ENCODE data around the gene MOB3B. TPM values are rescaled to one million over a fixed set of nuclear protein-coding genes. Genes with fewer than 3 reads are reported as not detected.
"Not testable (repeated sequence)": the region's sequence is repeated elsewhere in the genome, so short reads cannot be mapped to it uniquely, and the experiment has no call there.

The MOB3B gene
- polyA plus RNA-seq, 2 donors = 2.0 to 2.5 TPM

DNA sequence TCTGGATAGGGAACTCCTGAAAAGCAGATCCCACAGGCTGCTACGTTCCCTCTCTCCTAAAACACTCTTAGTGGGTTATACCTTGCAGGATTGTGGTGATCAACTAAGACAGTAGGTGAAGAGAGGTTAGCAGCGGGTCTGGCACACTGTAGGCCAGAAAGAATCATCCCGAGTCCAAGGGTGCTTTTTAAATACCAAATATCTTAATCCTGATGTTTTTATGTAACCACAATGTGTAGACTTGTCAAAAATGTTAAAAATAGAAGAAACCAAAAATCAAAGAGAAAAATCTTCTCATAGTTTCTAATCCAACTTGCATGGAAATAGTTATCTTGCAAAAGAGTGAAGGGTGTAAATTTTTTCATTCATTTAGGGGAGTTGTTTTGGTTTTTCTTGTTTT lies 57.8 kb downstream of the MOB3B start:
- Histone ChIP-seq H3K27ac (ENCODE audit: low read depth in 2 of 2, low read length in 1 of 2) (peak overlapping the region in 1 of 2 donors; percentile 15), H3K27me3 (ENCODE audit: control insufficient read depth in 1 of 2, insufficient read depth in 2 of 2, low read length in 2 of 2) (no peaks in the 10 kb centered on the region), H3K4me3 (ENCODE audit: low read depth in 1 of 2, low read length in 2 of 2) (no peak overlapping the region), H3K4me1 (ENCODE audit: control insufficient read depth in 2 of 2, insufficient read depth in 2 of 2, low read length in 1 of 2) (peaks cover 4% of the 10 kb centered on the region in 2 donors), H3K9me3 (ENCODE audit: control insufficient read depth in 2 of 2, insufficient read depth in 1 of 2, low read depth in 1 of 2, low read length in 1 of 2) (no peaks in the 10 kb centered on the region), H3K36me3 (ENCODE audit: control insufficient read depth in 2 of 2, insufficient read depth in 2 of 2, low read length in 1 of 2) (no peaks in the 10 kb centered on the region)
- 53 to 76% methylated on average over 3 of the region's 3 CpGs for WGBS, 2 donors

DNA sequence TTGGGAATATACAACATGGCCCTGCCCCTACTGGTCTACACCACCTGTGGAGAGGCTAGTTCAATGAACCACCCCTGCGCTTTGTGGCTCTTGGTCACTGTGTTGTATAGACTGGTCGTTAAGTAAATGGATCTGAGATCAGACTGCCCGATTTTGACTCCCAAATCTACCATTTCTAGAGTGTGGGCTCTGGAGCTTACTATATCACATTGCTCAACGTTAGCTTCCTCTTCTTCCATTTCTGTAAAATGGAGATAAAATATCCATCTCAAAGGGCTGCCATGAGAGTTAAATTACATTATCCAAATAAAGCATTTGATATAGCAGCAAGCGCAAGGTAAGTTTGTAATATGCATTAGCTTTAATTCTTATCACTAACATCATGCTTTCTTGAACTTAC lies 58.2 kb downstream of the MOB3B start:
- Histone ChIP-seq H3K9me3 (ENCODE audit: control insufficient read depth in 2 of 2, insufficient read depth in 1 of 2, low read depth in 1 of 2, low read length in 1 of 2) (no peaks in the 10 kb centered on the region), H3K36me3 (ENCODE audit: control insufficient read depth in 2 of 2, insufficient read depth in 2 of 2, low read length in 1 of 2) (no peaks in the 10 kb centered on the region), H3K27me3 (ENCODE audit: control insufficient read depth in 1 of 2, insufficient read depth in 2 of 2, low read length in 2 of 2) (no peaks in the 10 kb centered on the region), H3K27ac (ENCODE audit: low read depth in 2 of 2, low read length in 1 of 2) (no peak overlapping the region), H3K4me1 (ENCODE audit: control insufficient read depth in 2 of 2, insufficient read depth in 2 of 2, low read length in 1 of 2) (peaks cover 4% of the 10 kb centered on the region in 2 donors), H3K4me3 (ENCODE audit: low read depth in 1 of 2, low read length in 2 of 2) (no peak overlapping the region)
- 83 to 92% methylated on average over 5 of the region's 5 CpGs for WGBS, 2 donors

DNA sequence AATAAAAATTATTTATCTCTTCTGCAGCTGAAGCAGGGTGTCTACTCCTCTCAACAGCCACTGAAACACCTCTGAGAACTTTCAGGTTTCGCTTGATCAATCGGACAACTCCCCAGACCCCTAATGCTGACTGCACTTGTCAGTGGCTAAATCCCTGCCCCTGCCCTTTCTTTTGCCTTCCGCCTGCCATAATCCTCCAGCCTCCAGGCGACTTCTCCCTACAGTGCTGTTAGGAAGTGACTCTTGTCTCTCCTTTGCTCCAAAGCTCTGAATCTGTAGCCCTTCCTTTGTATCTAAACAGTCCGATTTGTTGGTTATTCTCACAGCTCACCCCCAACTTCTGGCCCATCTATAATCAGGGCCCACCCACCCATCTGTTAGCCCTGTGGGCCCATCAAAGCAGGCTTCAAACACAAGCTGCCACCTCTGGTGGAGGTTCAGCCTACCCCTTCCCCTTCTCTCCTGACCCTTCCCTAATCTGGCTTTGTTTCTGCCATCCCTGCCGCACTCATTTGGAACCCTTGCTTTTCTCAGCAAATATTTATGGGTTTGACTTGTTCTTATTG lies 59.2 kb downstream of the MOB3B start:
- H3K4me1 ChIP-seq (ENCODE audit: control insufficient read depth in 2 of 2, insufficient read depth in 2 of 2, low read length in 1 of 2) = peaks cover 4% of the 10 kb centered on the region in 2 donors
- WGBS, 2 donors = 94 to 99% methylated on average over 6 of the region's 6 CpGs
- no peaks in the 10 kb centered on the region for H3K36me3 ChIP-seq (ENCODE audit: control insufficient read depth in 2 of 2, insufficient read depth in 2 of 2, low read length in 1 of 2)
- no peak overlapping the region for H3K4me3 ChIP-seq (ENCODE audit: low read depth in 1 of 2, low read length in 2 of 2)
- H3K27ac ChIP-seq (ENCODE audit: low read depth in 2 of 2, low read length in 1 of 2) = no peak overlapping the region
- no peaks in the 10 kb centered on the region for H3K27me3 ChIP-seq (ENCODE audit: control insufficient read depth in 1 of 2, insufficient read depth in 2 of 2, low read length in 2 of 2)
- H3K9me3 ChIP-seq (ENCODE audit: control insufficient read depth in 2 of 2, insufficient read depth in 1 of 2, low read depth in 1 of 2, low read length in 1 of 2) = no peaks in the 10 kb centered on the region

DNA sequence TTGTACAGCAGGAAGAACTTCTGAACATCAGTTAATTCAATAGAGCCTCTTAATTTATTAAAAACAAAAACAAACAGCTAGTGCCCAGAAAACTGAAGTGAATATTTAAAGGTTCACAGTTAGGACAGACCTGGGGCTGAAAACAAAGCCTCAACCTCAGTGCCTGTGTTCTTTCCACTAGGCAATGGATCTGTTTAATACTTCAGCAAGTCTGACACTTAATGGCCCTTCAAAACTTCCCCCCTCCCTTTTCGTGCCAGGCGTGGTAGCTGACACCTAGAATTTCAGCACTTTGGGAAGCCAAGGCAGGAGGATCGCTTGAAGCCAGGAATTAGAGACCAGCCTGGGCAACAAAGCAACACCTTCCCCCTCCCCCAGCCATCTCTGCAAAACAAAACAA lies 60.1 kb downstream of the MOB3B start:
- no peaks in the 10 kb centered on the region for H3K27me3 ChIP-seq (ENCODE audit: control insufficient read depth in 1 of 2, insufficient read depth in 2 of 2, low read length in 2 of 2)
- H3K27ac ChIP-seq (ENCODE audit: low read depth in 2 of 2, low read length in 1 of 2) = no peak overlapping the region
- WGBS, 2 donors = 89 to 95% methylated on average over 3 of the region's 3 CpGs
- H3K36me3 ChIP-seq (ENCODE audit: control insufficient read depth in 2 of 2, insufficient read depth in 2 of 2, low read length in 1 of 2) = no peaks in the 10 kb centered on the region
- no peak overlapping the region for H3K4me3 ChIP-seq (ENCODE audit: low read depth in 1 of 2, low read length in 2 of 2)
- no peaks in the 10 kb centered on the region for H3K9me3 ChIP-seq (ENCODE audit: control insufficient read depth in 2 of 2, insufficient read depth in 1 of 2, low read depth in 1 of 2, low read length in 1 of 2)
- H3K4me1 ChIP-seq (ENCODE audit: control insufficient read depth in 2 of 2, insufficient read depth in 2 of 2, low read length in 1 of 2) = peaks cover 4% of the 10 kb centered on the region in 2 donors

DNA sequence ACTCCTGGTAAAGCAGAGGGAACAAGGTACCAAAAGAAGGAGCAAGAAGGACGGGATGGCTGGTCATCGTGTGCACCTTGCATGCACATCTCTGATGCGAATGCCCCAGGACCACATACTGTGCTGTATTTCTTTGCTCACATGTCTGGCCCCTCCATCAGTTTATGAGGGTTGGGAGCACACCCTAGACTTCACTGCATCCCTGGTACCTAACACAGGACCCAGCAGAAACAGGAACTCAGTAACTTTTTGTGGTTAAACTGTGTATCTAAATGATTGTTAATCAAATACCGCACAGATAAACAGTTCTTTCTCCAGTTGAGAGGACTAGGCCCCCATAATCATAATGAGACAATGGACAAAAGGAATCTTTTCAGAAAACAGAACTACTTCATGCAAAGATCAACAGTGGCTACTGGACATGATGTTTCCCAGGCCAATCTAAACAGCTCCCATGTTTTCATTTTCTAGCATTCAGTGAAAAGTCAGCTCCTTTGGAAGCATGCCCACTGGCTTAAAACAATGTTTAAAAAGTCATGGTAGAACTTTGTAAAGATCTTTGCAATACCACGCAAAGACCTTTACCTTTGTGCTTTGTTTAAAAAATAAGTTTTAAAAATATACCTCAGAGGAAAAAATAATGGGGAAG lies 61.0 kb downstream of the MOB3B start:
- Histone ChIP-seq H3K4me3 (ENCODE audit: low read depth in 1 of 2, low read length in 2 of 2) (no peak overlapping the region), H3K27me3 (ENCODE audit: control insufficient read depth in 1 of 2, insufficient read depth in 2 of 2, low read length in 2 of 2) (no peaks in the 10 kb centered on the region), H3K27ac (ENCODE audit: low read depth in 2 of 2, low read length in 1 of 2) (no peak overlapping the region), H3K36me3 (ENCODE audit: control insufficient read depth in 2 of 2, insufficient read depth in 2 of 2, low read length in 1 of 2) (no peaks in the 10 kb centered on the region), H3K4me1 (ENCODE audit: control insufficient read depth in 2 of 2, insufficient read depth in 2 of 2, low read length in 1 of 2) (peaks cover 4% of the 10 kb centered on the region in 2 donors), H3K9me3 (ENCODE audit: control insufficient read depth in 2 of 2, insufficient read depth in 1 of 2, low read depth in 1 of 2, low read length in 1 of 2) (no peaks in the 10 kb centered on the region)
- 81% methylated on average over 5 of the region's 5 CpGs for WGBS, 2 donors

DNA sequence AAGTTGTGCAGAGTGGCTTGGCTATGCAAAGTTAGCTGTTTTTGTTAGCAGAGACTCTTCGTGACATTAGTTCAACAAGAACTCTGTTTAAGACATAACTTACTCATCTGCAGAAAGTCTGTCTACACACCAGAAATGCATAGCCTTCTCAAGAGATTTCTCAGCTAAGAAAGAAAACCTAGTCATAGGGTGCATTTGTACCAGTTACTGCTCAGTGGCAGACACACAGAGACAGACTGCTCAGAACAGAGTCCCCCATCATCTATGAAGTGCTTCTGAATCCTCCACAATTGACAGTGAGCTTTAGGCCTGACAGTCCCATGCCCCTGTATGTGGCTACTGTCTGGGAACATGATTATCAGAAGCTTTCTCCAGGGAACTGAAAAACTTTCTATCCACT lies 61.6 kb downstream of the MOB3B start:
- WGBS, 2 donors = 74 to 93% methylated on average over 1 of the region's 1 CpG

DNA sequence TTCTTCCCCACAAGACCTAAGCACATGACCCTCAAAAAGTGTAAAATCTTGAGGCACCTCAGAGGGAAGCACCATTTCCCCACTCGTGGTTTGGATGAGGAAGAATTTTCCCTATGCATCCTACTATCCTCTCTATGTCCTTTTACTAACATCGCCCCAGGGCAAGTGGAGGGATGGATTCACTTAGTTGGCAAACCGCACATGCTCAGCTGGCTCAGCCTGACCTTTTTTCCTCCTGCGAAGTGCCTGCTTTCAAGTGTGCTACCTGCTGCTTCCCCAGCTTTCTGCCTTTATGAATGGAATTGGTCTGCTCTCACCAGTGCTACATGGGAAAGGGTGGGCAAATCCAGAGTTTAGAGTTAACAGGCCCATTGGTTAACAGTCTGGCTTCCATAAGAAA lies 62.1 kb downstream of the MOB3B start:
- H3K4me1 ChIP-seq (ENCODE audit: control insufficient read depth in 2 of 2, insufficient read depth in 2 of 2, low read length in 1 of 2) = no peaks in the 10 kb centered on the region
- H3K9me3 ChIP-seq (ENCODE audit: control insufficient read depth in 2 of 2, insufficient read depth in 1 of 2, low read depth in 1 of 2, low read length in 1 of 2) = no peaks in the 10 kb centered on the region
- no peak overlapping the region for H3K4me3 ChIP-seq (ENCODE audit: low read depth in 1 of 2, low read length in 2 of 2)
- no peaks in the 10 kb centered on the region for H3K36me3 ChIP-seq (ENCODE audit: control insufficient read depth in 2 of 2, insufficient read depth in 2 of 2, low read length in 1 of 2)
- WGBS, 2 donors = 68 to 80% methylated on average over 4 of the region's 4 CpGs
- no peaks in the 10 kb centered on the region for H3K27me3 ChIP-seq (ENCODE audit: control insufficient read depth in 1 of 2, insufficient read depth in 2 of 2, low read length in 2 of 2)
- no peak overlapping the region for H3K27ac ChIP-seq (ENCODE audit: low read depth in 2 of 2, low read length in 1 of 2)

More for the DNA sequence above, 61.6 kb downstream of the MOB3B start:
- Histone ChIP-seq H3K4me3 (ENCODE audit: low read depth in 1 of 2, low read length in 2 of 2) (no peak overlapping the region), H3K27ac (ENCODE audit: low read depth in 2 of 2, low read length in 1 of 2) (no peak overlapping the region), H3K27me3 (ENCODE audit: control insufficient read depth in 1 of 2, insufficient read depth in 2 of 2, low read length in 2 of 2) (no peaks in the 10 kb centered on the region), H3K9me3 (ENCODE audit: control insufficient read depth in 2 of 2, insufficient read depth in 1 of 2, low read depth in 1 of 2, low read length in 1 of 2) (no peaks in the 10 kb centered on the region), H3K4me1 (ENCODE audit: control insufficient read depth in 2 of 2, insufficient read depth in 2 of 2, low read length in 1 of 2) (no peaks in the 10 kb centered on the region), H3K36me3 (ENCODE audit: control insufficient read depth in 2 of 2, insufficient read depth in 2 of 2, low read length in 1 of 2) (no peaks in the 10 kb centered on the region)

DNA sequence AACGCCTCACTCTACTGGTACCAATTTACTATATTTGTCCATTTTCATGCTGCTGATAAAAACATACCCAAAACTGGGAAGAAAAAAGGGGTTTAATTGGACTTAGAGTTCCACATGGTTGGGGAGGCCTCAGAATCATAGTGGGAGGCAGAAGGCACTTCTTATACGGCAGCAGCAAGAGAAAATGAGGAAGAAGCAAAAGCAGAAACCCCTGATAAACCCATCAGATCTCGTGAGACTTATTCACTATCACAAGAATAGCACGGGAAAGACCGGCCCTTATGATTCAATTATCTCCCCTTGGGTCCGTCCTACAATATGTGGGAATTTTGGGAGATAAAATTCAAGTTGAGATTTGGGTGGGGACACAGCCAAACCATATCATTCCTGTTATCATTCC lies 63.1 kb downstream of the MOB3B start:
- H3K4me1 ChIP-seq (ENCODE audit: control insufficient read depth in 2 of 2, insufficient read depth in 2 of 2, low read length in 1 of 2); H3K36me3 ChIP-seq (ENCODE audit: control insufficient read depth in 2 of 2, insufficient read depth in 2 of 2, low read length in 1 of 2); H3K9me3 ChIP-seq (ENCODE audit: control insufficient read depth in 2 of 2, insufficient read depth in 1 of 2, low read depth in 1 of 2, low read length in 1 of 2); H3K4me3 ChIP-seq (ENCODE audit: low read depth in 1 of 2, low read length in 2 of 2); H3K27ac ChIP-seq (ENCODE audit: low read depth in 2 of 2, low read length in 1 of 2); H3K27me3 ChIP-seq (ENCODE audit: control insufficient read depth in 1 of 2, insufficient read depth in 2 of 2, low read length in 2 of 2): not testable (repeated sequence)
- WGBS, 2 donors = 82 to 85% methylated on average over 6 of the region's 6 CpGs

DNA sequence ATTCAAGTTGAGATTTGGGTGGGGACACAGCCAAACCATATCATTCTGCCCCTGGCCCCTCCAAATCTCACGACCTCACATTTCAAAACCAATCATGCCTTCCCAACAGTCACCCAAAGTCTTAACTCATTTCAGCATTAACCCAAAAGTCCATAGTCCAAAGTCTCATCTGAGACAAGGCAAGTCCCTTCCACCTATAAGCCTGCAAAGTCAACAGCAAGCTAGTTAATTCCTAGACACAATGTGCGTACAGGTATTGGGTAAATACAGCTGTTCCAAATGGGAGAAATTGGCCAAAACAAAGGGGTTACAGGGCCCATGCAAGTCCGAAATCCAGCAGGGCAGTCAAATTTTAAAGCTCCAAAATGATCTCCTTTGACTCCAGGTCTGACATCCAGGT lies 64.7 kb downstream of the MOB3B start:
- H3K4me1 ChIP-seq (ENCODE audit: control insufficient read depth in 2 of 2, insufficient read depth in 2 of 2, low read length in 1 of 2); H3K27me3 ChIP-seq (ENCODE audit: control insufficient read depth in 1 of 2, insufficient read depth in 2 of 2, low read length in 2 of 2); H3K27ac ChIP-seq (ENCODE audit: low read depth in 2 of 2, low read length in 1 of 2); H3K9me3 ChIP-seq (ENCODE audit: control insufficient read depth in 2 of 2, insufficient read depth in 1 of 2, low read depth in 1 of 2, low read length in 1 of 2); H3K4me3 ChIP-seq (ENCODE audit: low read depth in 1 of 2, low read length in 2 of 2); H3K36me3 ChIP-seq (ENCODE audit: control insufficient read depth in 2 of 2, insufficient read depth in 2 of 2, low read length in 1 of 2): not testable (repeated sequence)
- 78 to 88% methylated on average over 3 of the region's 3 CpGs for WGBS, 2 donors

DNA sequence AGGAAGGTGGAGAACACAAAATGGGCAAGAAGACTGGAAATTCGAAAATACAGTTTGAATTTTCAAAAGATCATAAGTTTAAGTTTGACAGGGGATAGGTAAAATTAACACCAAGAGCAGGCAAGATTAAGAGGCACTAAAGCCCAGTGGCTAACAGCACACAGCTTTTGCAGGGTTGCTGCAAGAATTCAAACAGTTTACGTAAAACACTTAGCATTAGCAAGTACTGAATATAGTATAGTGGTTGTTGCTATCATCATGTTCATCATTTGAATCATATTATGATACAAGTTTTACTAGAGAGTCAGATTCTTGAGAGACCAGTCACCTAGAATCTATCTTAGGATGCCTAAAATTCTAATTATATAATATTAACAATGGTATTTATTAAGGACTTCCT lies 66.8 kb downstream of the MOB3B start:
- Histone ChIP-seq H3K4me1 (ENCODE audit: control insufficient read depth in 2 of 2, insufficient read depth in 2 of 2, low read length in 1 of 2) (peaks cover 0 to 4% of the 10 kb centered on the region in 2 donors), H3K27me3 (ENCODE audit: control insufficient read depth in 1 of 2, insufficient read depth in 2 of 2, low read length in 2 of 2) (no peaks in the 10 kb centered on the region), H3K27ac (ENCODE audit: low read depth in 2 of 2, low read length in 1 of 2) (no peak overlapping the region), H3K9me3 (ENCODE audit: control insufficient read depth in 2 of 2, insufficient read depth in 1 of 2, low read depth in 1 of 2, low read length in 1 of 2) (no peaks in the 10 kb centered on the region), H3K4me3 (ENCODE audit: low read depth in 1 of 2, low read length in 2 of 2) (no peak overlapping the region), H3K36me3 (ENCODE audit: control insufficient read depth in 2 of 2, insufficient read depth in 2 of 2, low read length in 1 of 2) (no peaks in the 10 kb centered on the region)
- 74 to 83% methylated on average over 2 of the region's 2 CpGs for WGBS, 2 donors
